ENCODE data around the gene CFAP61. TPM values are rescaled to one million over a fixed set of nuclear protein-coding genes. Genes with fewer than 3 reads are reported as not detected.
A peak's percentile ranks its signal among the peaks of the same experiment; 100 is the strongest.

CFAP61 gene
- total RNA-seq, 2 donors from 2014 or later = 0.27 TPM; not detected in 1

DNA sequence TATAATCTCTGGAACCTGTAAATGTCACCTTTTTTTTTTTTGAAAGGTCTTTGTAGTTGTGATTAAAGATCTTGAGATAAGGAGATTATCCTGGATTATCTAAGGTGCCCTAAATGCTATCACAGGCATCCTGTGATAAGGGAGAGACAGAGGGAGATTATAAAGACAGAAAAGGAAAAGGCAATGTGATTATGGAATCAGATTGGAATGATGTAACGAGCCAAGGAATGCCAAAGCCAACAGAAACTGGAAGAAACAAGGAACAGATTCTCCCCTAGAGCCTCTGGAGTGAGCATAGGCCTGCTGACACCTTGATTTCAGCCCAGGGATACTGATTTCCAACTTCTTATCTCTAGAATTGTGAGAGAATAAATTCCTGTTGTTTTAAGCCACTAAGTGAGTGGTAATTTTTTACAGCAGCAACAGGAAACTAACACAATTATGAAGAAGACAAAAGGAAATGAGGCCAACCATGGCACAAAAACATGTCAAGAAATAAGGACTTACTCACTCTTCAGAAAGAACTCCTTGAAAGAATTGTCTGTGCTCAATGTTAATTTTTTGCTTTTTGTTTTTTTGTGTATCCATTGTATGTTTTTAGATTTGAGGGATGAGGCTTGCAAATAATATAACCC is 82.7 kb downstream of the CFAP61 start:
- no peaks in the 10 kb centered on the region for H3K9me3 ChIP-seq
- peaks cover 0 to 7% of the 10 kb centered on the region in 2 donors for H3K4me1 ChIP-seq (ENCODE audit: control insufficient read depth in 1 of 2, low read depth in 2 of 2)
- H3K4me3 ChIP-seq = no peak overlapping the region
- H3K27me3 ChIP-seq (replicated peaks; ENCODE audit: insufficient read depth) = no peaks in the 10 kb centered on the region
- ATAC-seq (ENCODE audit: insufficient number of reproducible peaks, low FRiP score, low read depth) (no peak), DNase-seq (ENCODE audit: low spot score) (no peak)
- no peak overlapping the region for H3K27ac ChIP-seq
- H3K36me3 ChIP-seq = no peaks in the 10 kb centered on the region
- TF ChIP-seq, protein P1, sequence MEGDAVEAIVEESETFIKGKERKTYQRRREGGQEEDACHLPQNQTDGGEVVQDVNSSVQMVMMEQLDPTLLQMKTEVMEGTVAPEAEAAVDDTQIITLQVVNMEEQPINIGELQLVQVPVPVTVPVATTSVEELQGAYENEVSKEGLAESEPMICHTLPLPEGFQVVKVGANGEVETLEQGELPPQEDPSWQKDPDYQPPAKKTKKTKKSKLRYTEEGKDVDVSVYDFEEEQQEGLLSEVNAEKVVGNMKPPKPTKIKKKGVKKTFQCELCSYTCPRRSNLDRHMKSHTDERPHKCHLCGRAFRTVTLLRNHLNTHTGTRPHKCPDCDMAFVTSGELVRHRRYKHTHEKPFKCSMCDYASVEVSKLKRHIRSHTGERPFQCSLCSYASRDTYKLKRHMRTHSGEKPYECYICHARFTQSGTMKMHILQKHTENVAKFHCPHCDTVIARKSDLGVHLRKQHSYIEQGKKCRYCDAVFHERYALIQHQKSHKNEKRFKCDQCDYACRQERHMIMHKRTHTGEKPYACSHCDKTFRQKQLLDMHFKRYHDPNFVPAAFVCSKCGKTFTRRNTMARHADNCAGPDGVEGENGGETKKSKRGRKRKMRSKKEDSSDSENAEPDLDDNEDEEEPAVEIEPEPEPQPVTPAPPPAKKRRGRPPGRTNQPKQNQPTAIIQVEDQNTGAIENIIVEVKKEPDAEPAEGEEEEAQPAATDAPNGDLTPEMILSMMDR (IDR thresholded peaks at IDR 0.05) = no peak

DNA sequence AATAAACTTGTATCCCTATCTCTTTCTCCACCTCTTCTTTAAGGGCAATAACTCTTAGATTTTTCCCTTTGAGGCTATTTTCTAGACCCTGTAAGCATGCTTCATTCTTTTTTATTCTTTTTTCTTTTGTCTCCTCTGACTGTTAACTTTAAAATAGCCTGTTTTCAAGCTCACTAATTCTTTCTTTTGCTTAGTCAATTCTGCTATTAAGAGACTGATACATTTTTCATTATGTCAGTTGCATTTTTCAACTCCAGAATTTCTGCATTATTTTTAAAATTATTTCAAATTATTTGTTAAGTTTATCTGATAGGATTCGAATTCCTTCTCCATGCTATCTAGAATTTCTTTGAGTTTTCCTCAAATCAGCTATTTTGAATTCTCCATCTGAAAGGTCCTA is 84.0 kb downstream of the CFAP61 start:
- Histone ChIP-seq H3K9me3 (no peaks in the 10 kb centered on the region), H3K36me3 (no peaks in the 10 kb centered on the region), H3K27me3 (replicated peaks; ENCODE audit: insufficient read depth) (no peaks in the 10 kb centered on the region), H3K4me3 (no peak overlapping the region), H3K27ac (no peak overlapping the region), H3K4me1 (ENCODE audit: control insufficient read depth in 1 of 2, low read depth in 2 of 2) (peaks cover 0 to 7% of the 10 kb centered on the region in 2 donors)
- ATAC-seq (ENCODE audit: insufficient number of reproducible peaks, low FRiP score, low read depth) (no peak), DNase-seq (ENCODE audit: low spot score) (no peak)
- TF ChIP-seq, protein P1 (IDR thresholded peaks at IDR 0.05) = no peak

DNA sequence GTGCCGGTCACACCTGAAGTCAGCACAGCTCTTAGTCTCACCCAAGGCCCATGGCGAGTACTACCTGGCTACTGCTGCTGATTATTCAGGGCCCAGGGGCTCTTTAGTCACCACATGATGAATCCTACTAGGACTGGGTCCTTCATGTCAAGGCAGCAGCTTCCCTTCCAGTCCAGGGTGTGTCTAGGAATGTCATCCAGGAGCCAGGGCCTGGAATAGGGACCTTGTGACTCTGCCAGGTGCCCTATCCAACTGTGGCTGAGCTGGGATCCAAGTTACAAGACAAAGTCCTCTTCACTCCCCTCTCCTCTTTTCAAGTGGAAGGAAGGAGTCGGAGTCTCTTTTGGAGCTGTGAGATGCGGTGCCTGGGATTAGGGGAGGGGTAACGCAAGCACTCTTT is 85.5 kb downstream of the CFAP61 start:
- no peak for DNase-seq (ENCODE audit: low spot score)
- Histone ChIP-seq H3K27me3 (replicated peaks; ENCODE audit: insufficient read depth) (no peaks in the 10 kb centered on the region), H3K4me1 (ENCODE audit: control insufficient read depth in 1 of 2, low read depth in 2 of 2) (peaks cover 0 to 7% of the 10 kb centered on the region in 2 donors), H3K9me3 (no peaks in the 10 kb centered on the region), H3K4me3 (no peak overlapping the region), H3K36me3 (no peaks in the 10 kb centered on the region), H3K27ac (peak overlapping the region in 1 of 2 donors; percentile 30)
- TF ChIP-seq, protein P1 (IDR thresholded peaks at IDR 0.05) = no peak
- no peak for ATAC-seq (ENCODE audit: insufficient number of reproducible peaks, low FRiP score, low read depth)

GRCh38 chr20:20138301-20139064 is 86.2 kb downstream of the CFAP61 start:
- H3K9me3 ChIP-seq = no peaks in the 10 kb centered on the region
- no peaks in the 10 kb centered on the region for H3K36me3 ChIP-seq
- no peak overlapping the region for H3K4me3 ChIP-seq
- H3K27me3 ChIP-seq (replicated peaks; ENCODE audit: insufficient read depth) = no peaks in the 10 kb centered on the region
- ATAC-seq (ENCODE audit: insufficient number of reproducible peaks, low FRiP score, low read depth) (no peak), DNase-seq (ENCODE audit: low spot score) (no peak)
- TF ChIP-seq, protein P1 (IDR thresholded peaks at IDR 0.05) = no peak
- peaks cover 0 to 7% of the 10 kb centered on the region in 2 donors for H3K4me1 ChIP-seq (ENCODE audit: control insufficient read depth in 1 of 2, low read depth in 2 of 2)
- peak overlapping the region in 1 of 2 donors; percentile 30 for H3K27ac ChIP-seq

DNA sequence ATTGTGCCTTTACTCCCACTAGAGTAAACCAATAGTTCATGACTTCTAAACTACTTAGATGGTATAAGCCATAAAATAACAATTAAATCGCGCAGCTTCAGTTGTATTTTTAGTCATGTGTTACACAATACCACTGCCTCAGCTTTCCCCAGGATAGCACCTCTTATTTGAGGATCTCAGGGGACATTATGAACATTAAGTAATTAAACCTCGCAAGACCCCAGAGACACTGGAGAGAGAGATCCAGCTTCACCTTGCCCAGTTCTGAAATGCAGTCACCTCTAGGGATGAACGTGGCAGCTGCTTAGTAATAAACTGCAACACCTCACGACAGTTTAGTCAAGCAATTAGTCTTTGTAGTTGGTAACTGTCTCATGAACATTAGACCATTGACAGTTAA is 87.1 kb downstream of the CFAP61 start:
- Histone ChIP-seq H3K9me3 (no peaks in the 10 kb centered on the region), H3K36me3 (no peaks in the 10 kb centered on the region), H3K4me1 (ENCODE audit: control insufficient read depth in 1 of 2, low read depth in 2 of 2) (peaks cover 0 to 7% of the 10 kb centered on the region in 2 donors), H3K4me3 (no peak overlapping the region), H3K27me3 (replicated peaks; ENCODE audit: insufficient read depth) (no peaks in the 10 kb centered on the region), H3K27ac (no peak overlapping the region)
- TF ChIP-seq, protein P1 (IDR thresholded peaks at IDR 0.05) = no peak
- DNase-seq (ENCODE audit: low spot score) = no peak
- no peak for ATAC-seq (ENCODE audit: insufficient number of reproducible peaks, low FRiP score, low read depth)
